ENCODE data around the gene ANXA6. TPM values are rescaled to one million over a fixed set of nuclear protein-coding genes. Genes with fewer than 3 reads are reported as not detected.

ANXA6 gene
- total RNA-seq, 2 donors from 2014 or later: 20.3 to 46.8 TPM

DNA sequence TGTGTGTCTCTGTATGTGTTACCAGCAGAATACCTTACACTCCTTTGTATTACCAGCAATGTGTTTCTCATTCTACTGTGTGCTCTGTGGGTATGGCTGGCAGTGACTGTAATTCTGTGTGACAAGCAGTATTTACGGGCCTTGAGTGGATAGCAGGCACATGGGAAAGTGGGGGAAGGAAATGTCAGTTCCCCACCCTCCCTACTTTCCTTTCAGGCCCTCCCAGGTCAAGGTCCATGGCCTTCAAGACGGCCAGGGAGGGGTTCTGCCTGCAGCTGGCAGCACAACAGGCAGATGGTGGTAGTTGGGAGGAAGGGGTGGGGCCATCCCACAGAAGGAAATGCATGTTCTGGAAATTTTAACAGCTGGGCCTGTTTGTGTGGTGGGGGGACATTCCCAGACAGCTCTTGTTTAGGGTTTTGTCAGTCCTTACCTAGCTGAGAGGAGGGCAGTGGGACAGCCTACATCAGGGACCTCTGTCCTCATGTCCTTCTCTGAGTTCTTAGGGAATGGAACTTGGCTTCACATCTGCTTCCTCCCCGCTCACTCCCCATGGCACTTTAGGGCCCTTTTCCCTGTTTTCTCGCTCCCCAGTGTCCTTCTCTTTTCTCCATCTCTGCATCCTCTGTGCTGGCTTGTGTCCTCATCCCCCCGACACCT lies 62.1 kb downstream of the ANXA6 start:
- ATAC-seq (peak; percentile 82), DNase-seq (peak; percentile 87 to 97)
- intact Hi-C loops (cut with DNase I, micrococcal nuclease): no loop called here

DNA sequence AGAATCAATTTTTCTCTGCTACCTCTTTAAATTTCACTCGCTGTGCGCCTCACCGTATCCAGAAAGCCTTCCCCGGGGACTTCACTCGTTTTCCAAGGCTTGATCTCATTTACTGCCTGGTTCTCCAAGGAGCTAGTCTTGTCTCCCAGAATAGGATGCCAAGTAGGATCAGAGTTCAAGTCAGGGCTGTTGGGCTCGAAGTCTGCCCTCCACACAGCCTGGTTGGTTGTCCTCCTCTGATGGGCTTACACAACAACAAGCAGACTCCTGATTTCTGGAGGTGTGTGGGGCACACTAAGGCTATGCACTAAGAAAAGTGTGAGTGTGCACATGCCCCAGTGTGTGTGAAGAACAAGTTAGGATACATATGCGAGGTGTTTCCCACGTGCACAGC lies 62.7 kb downstream of the ANXA6 start:
- DNase-seq (peak in 1 of 2 donors; percentile 75), ATAC-seq (peak; percentile 59)
- intact Hi-C loops (cut with DNase I, micrococcal nuclease): no loop called here

DNA sequence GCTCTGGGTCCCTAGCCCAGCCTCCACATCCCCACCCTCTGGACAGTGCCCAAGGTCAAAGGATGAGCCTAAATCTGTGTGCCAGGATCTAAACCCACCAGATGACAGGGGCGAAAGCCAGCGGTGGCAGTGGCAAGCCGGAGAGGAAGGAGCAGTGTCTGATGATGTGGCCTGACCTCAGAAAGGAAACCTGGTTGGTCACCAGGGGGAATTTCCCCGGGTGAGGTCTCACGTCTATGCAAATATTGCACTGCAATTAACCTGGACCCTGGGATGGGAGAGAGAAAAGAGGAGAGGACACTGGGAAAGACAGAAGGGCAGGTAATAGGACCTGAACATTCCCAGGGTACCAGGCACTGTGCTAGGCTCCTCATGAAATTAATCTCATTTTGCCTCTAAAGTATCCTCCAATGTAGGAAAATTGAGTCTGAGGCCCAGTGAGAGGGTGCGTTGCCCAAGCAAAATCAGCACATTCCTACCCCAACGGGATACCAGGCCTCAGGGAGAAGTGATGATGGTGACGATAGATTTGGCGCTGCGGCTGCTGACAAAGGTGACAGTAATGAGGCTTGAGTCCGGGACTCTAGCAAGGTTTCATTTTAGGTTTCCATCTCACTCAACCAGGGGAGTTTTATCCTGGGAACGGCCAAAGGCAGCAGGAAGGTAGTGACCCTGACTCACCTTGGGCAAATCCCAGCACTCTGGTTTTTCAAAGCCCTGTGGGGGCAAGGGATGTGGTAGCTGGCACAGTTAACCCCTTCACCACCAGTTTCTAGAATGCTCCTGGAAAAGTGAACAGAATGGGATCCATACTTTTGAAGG lies 63.3 kb downstream of the ANXA6 start:
- peak; percentile 31 for ATAC-seq
- intact Hi-C loops (cut with DNase I, micrococcal nuclease): no loop called here
- DNase-seq: peak; percentile 59 to 76

DNA sequence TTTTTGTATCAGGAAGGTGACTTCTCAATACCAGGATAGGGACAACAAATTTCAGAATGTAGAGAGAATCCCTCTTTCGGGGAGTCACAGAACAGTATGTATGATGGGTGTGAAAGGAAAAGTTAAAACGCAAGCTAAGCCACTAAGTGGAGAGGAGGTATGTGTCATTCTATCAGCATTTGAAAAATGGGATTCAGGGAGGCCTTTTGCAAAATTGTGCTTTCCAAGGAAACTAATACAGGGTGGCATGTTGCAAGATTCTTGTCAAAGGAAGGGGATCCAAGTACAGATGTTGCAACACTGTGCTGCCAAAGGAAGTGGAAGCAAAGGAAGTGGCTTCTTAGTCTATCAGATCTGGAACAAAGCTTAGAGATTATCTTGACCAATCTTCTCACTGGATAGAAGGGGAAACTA lies 64.1 kb downstream of the ANXA6 start:
- DNase-seq (no peak), ATAC-seq (no peak)
- intact Hi-C loops (cut with DNase I, micrococcal nuclease): no loop called here

DNA sequence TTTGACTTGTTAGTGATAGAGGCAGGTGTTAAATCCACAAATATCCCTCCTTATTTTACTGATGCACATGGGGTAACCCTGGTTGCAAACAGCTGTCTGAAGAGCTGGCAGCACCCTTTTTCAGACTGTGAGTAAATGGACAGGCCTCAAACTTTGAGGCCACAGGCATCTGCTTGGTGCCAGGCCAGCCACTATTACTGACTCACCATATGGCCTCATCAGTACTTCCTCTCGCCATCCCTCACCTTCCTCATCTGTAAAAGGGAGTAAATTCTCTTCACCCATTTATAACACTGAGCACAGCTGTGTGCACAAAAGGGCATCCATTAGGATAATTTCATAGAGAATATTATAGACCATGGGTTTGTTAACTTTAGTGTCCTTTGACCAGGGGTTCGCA lies 64.8 kb downstream of the ANXA6 start:
- intact Hi-C loops (cut with DNase I, micrococcal nuclease): no loop called here
- peak; percentile 4 for ATAC-seq
- peak in 1 of 2 donors; percentile 70 for DNase-seq

DNA sequence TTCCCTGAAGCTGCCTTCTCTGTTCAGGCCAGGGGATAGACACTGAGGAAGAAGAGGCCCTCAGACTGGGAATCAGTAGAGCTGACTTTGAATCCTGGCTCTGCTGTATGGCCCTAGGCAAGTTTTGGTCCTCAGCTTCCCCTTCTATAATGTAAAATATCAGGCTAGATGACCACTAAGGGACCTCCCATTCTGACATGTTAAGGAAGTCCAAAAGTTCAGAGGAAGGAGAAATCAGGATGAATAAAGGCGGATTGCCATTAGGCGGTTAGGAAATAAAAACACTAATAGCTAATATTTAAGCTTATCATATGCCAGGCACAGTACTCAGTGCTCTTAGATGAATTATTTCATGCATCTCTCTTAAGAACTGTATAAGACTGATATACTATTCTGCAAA lies 67.9 kb downstream of the ANXA6 start:
- intact Hi-C loops (cut with DNase I, micrococcal nuclease): no loop called here
- DNase-seq (no peak), ATAC-seq (no peak)

DNA sequence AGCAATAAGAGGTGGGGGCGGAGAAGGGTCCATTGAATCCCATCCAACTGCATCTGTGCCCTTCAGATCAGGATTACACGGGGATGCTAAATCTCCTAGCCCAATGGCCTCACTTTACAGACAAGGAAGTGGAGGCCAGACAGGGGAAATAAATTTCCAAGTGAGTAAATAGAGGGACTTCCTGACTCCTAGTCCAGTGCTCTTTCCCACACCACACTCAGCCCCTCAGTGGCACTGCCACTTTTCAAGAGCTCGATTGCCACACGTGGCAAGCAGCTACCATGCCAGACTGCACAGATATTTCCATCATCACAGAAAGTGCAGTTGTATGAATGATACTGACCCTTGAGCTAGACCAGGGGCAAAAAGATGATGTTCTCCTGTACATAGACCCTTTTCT lies 68.6 kb downstream of the ANXA6 start:
- intact Hi-C loops (cut with DNase I, micrococcal nuclease): no loop called here

GRCh38 chr5:151087486-151087885 lies 70.1 kb downstream of the ANXA6 start:
- intact Hi-C loops (cut with DNase I, micrococcal nuclease): no loop called here
- DNase-seq (no peak), ATAC-seq (no peak)

More for the DNA sequence above, 68.6 kb downstream of the ANXA6 start:
- DNase-seq: no peak
- ATAC-seq: no peak

GRCh38 chr5:151086905-151087360 lies 70.6 kb downstream of the ANXA6 start:
- DNase-seq: peak; percentile 67 to 68
- intact Hi-C loops (cut with DNase I, micrococcal nuclease): no loop called here
- ATAC-seq: peak; percentile 32

DNA sequence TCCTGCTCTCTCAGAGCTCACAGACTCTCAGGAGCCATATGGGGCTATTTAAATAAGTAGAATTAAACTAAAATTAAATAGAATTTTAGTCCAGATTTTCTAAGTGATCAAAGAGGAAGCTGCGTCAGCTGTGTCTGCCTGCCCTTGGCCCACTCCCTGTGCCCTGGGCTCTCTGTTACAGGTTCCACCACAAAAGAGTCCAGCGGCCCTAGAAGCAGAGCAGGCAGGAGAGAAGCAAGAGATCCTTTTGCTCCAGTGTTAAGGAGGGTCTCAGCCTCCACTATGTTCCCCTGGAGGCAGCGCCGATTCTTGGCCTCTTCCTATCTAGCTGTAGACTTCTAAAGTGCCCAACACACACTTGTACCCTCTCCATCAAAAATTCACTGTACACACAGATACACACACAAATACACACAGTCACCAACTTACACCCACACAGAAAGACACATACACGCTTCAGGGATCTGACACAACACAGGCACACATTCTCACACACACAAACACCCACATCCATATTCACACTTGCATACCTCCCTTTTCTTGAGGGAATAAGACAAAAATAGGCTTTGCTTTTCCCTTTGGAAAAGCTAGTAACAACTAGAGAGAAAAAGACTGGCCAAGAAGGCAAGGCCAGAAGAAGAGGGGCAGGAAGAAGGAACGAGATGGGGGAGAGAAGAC lies 71.2 kb downstream of the ANXA6 start:
- no peak for DNase-seq
- intact Hi-C loops (cut with DNase I, micrococcal nuclease): no loop called here
- no peak for ATAC-seq

- intact Hi-C loops (cut with DNase I, micrococcal nuclease): no loop called here
- peak; percentile 39 for ATAC-seq
- DNase-seq: peak; percentile 69 to 81
These were observed 72.0 kb downstream of the ANXA6 start for GRCh38 chr5:151085517-151086041.

DNA sequence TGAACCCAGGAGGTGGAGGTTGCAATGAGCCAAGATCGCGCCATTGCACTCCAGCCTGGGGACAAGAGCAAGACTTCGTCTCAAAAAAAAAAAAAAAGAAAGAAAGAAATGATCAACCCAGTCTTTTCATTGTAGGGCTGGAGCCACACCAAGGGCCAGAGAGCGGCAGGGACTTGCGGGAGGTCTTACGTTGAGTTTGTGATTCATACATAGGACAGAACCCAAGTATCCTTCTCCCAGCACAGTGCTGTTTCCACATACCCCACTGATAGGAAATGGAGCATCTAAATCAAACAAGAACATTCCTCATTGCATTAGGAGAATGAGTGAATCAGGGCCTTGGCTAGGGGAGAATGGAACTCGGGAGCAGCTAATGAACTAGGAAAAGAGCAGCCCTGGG lies 73.2 kb downstream of the ANXA6 start:
- intact Hi-C loops (cut with DNase I, micrococcal nuclease): no loop called here
- DNase-seq (no peak), ATAC-seq (no peak)

DNA sequence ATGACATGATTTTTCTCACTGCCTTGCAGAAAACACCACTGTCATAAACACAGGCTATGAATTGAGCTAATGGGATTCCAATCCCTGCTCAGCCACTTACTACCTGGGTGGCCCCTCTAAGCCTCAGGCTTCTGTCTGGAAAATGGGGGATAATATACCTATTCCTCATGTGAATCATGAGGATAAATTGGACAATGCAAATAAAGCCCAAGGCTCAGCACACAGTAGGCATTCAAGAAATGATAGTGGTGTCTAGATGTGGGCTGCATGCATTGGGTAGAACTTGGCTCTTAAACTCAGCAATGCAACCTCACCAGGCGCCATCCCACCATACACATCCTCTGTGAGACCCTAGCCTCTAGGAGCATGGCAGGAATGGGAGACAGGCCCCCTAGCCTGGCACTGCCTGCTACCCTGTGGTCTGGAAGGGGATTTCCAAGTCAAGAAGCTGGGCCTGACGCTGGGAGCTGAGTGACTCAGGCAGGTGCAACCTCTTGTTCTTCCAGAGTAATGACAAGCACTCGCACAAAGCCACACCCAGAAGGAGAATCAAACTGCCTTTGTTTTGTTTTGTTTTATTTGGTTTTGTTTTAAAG lies 74.4 kb downstream of the ANXA6 start:
- peak; percentile 73 to 88 for DNase-seq
- intact Hi-C loops (cut with DNase I, micrococcal nuclease): no loop called here
- peak; percentile 54 for ATAC-seq

GRCh38 chr5:151082282-151082902 lies 75.2 kb downstream of the ANXA6 start:
- intact Hi-C loops (cut with DNase I, micrococcal nuclease): no loop called here
- peak; percentile 67 to 83 for DNase-seq

GRCh38 chr5:151081431-151082281 lies 75.9 kb downstream of the ANXA6 start:
- ATAC-seq (no peak), DNase-seq (no peak)
- intact Hi-C loops (cut with DNase I, micrococcal nuclease): no loop called here

More at GRCh38 chr5:151082282-151082902, 75.2 kb downstream of the ANXA6 start:
- peak; percentile 51 for ATAC-seq

GRCh38 chr5:151080613-151081430 lies 76.8 kb downstream of the ANXA6 start, which contains the start of gene TNIP1:
TNIP1 (minus strand) TSS chr5:151081034; CDS start chr5:151065095, 15,939 bp downstream.
- peak; percentile 94 for DNase-seq
- ATAC-seq: peak; percentile 79
- intact Hi-C loops (cut with DNase I, micrococcal nuclease): no loop called here

Measured in left colon (tissue), 2 donors.